SK-N-SH (cell line): Measurements from ENCODE around the gene KRT73. TPM values are rescaled to one million over a fixed set of nuclear protein-coding genes. Genes with fewer than 3 reads are reported as not detected.

Source experiments
- CTCF ChIA-PET: fragments of 300-600, 350-600 bp; formaldehyde crosslinking; extraction: SDS; loops from one replicate; lab custom pipeline; 2021; lab: Yijun Ruan, JAX
- POLR2A ChIA-PET: fragments of 350-600 bp; sonication (Branson Sonifier 250); formaldehyde crosslinking; extraction: SDS; loops from one replicate; lab custom pipeline; 2020; ENCODE audit warnings: antibody characterized with exemption, inconsistent platforms; lab: Yijun Ruan, JAX
- DNase-seq: peaks from one replicate; pipeline ENCODE4 v3.0.0; 2012
- H2AFZ ChIP-seq: fragments of 200-600 bp; sonication (generic); 2 replicates; pipeline ENCODE4 v1.8.1; 2016; ENCODE audit warnings: antibody characterized with exemption, mild to moderate bottlenecking, low read depth
- H3F3A ChIP-seq: fragments of 200-600 bp; sonication (generic); replicated peaks from 2 replicates; pipeline ENCODE3; 2016; ENCODE audit warnings: antibody characterized with exemption, mild to moderate bottlenecking; ENCODE audit not compliant: insufficient read depth
- H3K27ac ChIP-seq, 2 experiments: fragments of 200-500 bp in 1 of 2; fragments of 200-600 bp in 1 of 2; sonication (Bioruptor generic) in 1 of 2; sonication (generic), shearing (Covaris generic) in 1 of 2; 2 replicates each; pipeline versions ENCODE4 v1.5.1 to v1.6.1; 2014 to 2016; ENCODE audit warnings: low read depth in 2 of 2, inconsistent platforms in 1 of 2, low read length in 1 of 2, mild to moderate bottlenecking in 1 of 2, mixed read lengths in 1 of 2
- H3K27me3 ChIP-seq: fragments of 200-600 bp; sonication (generic), shearing (Covaris generic); 2 replicates; pipeline ENCODE4 v1.6.1; 2016; ENCODE audit warnings: mixed run types; ENCODE audit not compliant: insufficient read depth
- H3K36me3 ChIP-seq, 2 experiments: fragments of 200-500 bp in 1 of 2; fragments of 200-600 bp in 1 of 2; sonication (Bioruptor generic) in 1 of 2; sonication (generic) in 1 of 2; replicated peaks in 1 of 2; 2 replicates each; pipeline versions ENCODE3 to v1.5.1; 2014 to 2016; ENCODE audit warnings: low read length in 1 of 2, mild to moderate bottlenecking in 1 of 2; ENCODE audit not compliant: insufficient read depth in 2 of 2, control insufficient read depth in 1 of 2
- H3K4me1 ChIP-seq, 2 experiments: fragments of 200-500 bp in 1 of 2; fragments of 200-600 bp in 1 of 2; sonication (Bioruptor generic) in 1 of 2; sonication (generic), shearing (Covaris generic) in 1 of 2; 2 replicates each; pipeline versions ENCODE4 v1.5.1 to v1.6.1; 2014 to 2016; ENCODE audit warnings: low read depth in 1 of 2, low read length in 1 of 2, mixed run types in 1 of 2; ENCODE audit not compliant: insufficient read depth in 2 of 2, control insufficient read depth in 1 of 2
- H3K4me2 ChIP-seq: fragments of 200-600 bp; sonication (generic), shearing (Covaris generic); 2 replicates; pipeline ENCODE4 v1.6.1; 2017; ENCODE audit warnings: mixed run types
- H3K4me3 ChIP-seq, 2 experiments: fragments of 200-500 bp in 1 of 2; fragments of 200-600 bp in 1 of 2; sonication (Bioruptor generic) in 1 of 2; sonication (generic), shearing (Covaris generic) in 1 of 2; 2 replicates each; pipeline versions ENCODE4 v1.5.1 to v1.8.1; 2014 to 2016; ENCODE audit warnings: low read depth in 2 of 2, inconsistent platforms in 1 of 2, low read length in 1 of 2, mild to moderate bottlenecking in 1 of 2, mixed read lengths in 1 of 2, moderate library complexity in 1 of 2
- H3K79me2 ChIP-seq: fragments of 200-600 bp; sonication (generic); 2 replicates; pipeline ENCODE4 v1.8.1; 2017; ENCODE audit warnings: mild to moderate bottlenecking; ENCODE audit not compliant: insufficient read depth
- H3K9ac ChIP-seq: fragments of 200-600 bp; sonication (generic); 2 replicates; pipeline ENCODE4 v1.6.1; 2017; ENCODE audit warnings: mixed run types
- H3K9me2 ChIP-seq: fragments of 200-600 bp; sonication (generic); 2 replicates; pipeline ENCODE4 v1.6.1; 2017; ENCODE audit warnings: mixed run types
- H3K9me3 ChIP-seq: fragments of 200-600 bp; sonication (generic); 2 replicates; pipeline ENCODE4 v1.6.1; 2017; ENCODE audit warnings: mixed run types, mild to moderate bottlenecking, moderate library complexity
- H4K20me1 ChIP-seq: fragments of 200-600 bp; sonication (generic); 2 replicates; pipeline ENCODE4 v1.6.1; 2017; ENCODE audit warnings: mild to moderate bottlenecking, mixed run types; ENCODE audit not compliant: insufficient read depth
- EP300 ChIP-seq, 2 experiments: IDR thresholded peaks; 2 replicates each; pipeline versions ENCODE4 v1.4.0 to v1.6.1; 2012; ENCODE audit warnings: borderline replicate concordance in 1 of 2, low read depth in 1 of 2, low read length in 1 of 2
- FOXJ3 ChIP-seq: sonication (generic); formaldehyde crosslinking; IDR thresholded peaks from 2 replicates; pipeline ENCODE4 v1.5.1; 2020; ENCODE audit warnings: mild to moderate bottlenecking, missing genetic modification reagents
- GATA2 ChIP-seq: sonication (generic); formaldehyde crosslinking; IDR thresholded peaks from 2 replicates; pipeline ENCODE4 v1.5.0; 2020; ENCODE audit warnings: mild to moderate bottlenecking, missing genetic modification reagents
- JUND ChIP-seq: IDR thresholded peaks from 2 replicates; pipeline ENCODE4 v1.4.0; 2012
- NRF1 ChIP-seq: IDR thresholded peaks from 2 replicates; pipeline ENCODE4 v1.6.1; 2012; ENCODE audit warnings: low read depth, mild to moderate bottlenecking, low read length
- POLR2AphosphoS5 ChIP-seq: IDR thresholded peaks from 2 replicates; pipeline ENCODE4 v1.6.1; 2012; ENCODE audit warnings: low read depth, low read length
- RCOR1 ChIP-seq: fragments of 150-350 bp; IDR thresholded peaks from 2 replicates; pipeline ENCODE4 v1.6.1; 2017; ENCODE audit warnings: antibody characterized with exemption, low read length
- RFX5 ChIP-seq: IDR thresholded peaks from 2 replicates; pipeline ENCODE4 v1.6.1; 2012; ENCODE audit warnings: mild to moderate bottlenecking, improper control_type of control experiment, low read length
- SIN3A ChIP-seq: IDR thresholded peaks from 2 replicates; pipeline ENCODE4 v1.6.1; 2012; ENCODE audit warnings: low read depth, mild to moderate bottlenecking, low read length, moderate library complexity, borderline replicate concordance
- SMC3 ChIP-seq: IDR thresholded peaks from 2 replicates; pipeline ENCODE4 v1.6.1; 2012; ENCODE audit warnings: low read depth, low read length, improper control_type of control experiment
- TEAD4 ChIP-seq: IDR thresholded peaks from 2 replicates; pipeline ENCODE4 v1.4.0; 2012; ENCODE audit warnings: mild to moderate bottlenecking, borderline replicate concordance; ENCODE audit not compliant: insufficient read depth
- WGBS: methylation state at CpG from one replicate; pipeline ENCODE4 v1.1.6; 2017; ENCODE audit warnings: low lambda C conversion rate; 5-methylcytosine and 5-hydroxymethylcytosine counted together
- polyA plus RNA-seq, 3 experiments: library from polyadenylated mRNA; depleted of rRNA; stranded (reverse); fragments of >200 nt; gene quantifications; 2 replicates each; pipeline ENCODE4 v1.2.3, GENCODE V29; 2012
- TF ChIP-seq, protein P1 (sequence below): IDR thresholded peaks from 2 replicates; pipeline ENCODE4 v1.4.0; 2012; ENCODE audit warnings: low read depth, borderline replicate concordance
- TF ChIP-seq, protein P2 (sequence below): IDR thresholded peaks from 2 replicates; pipeline ENCODE4 v1.6.1; 2012; ENCODE audit warnings: mild to moderate bottlenecking, low read depth, low read length, moderate library complexity
- TF ChIP-seq, protein P3 (sequence below): IDR thresholded peaks from 2 replicates; pipeline ENCODE4; 2012
- TF ChIP-seq, protein P4 (sequence below): fragments of 200-600 bp; sonication (generic); IDR thresholded peaks from 2 replicates; pipeline ENCODE4 v1.6.1; 2017; ENCODE audit warnings: antibody characterized with exemption, mild to moderate bottlenecking, moderate library complexity
- TF ChIP-seq, protein P5 (sequence below): fragments of 150-350 bp; IDR thresholded peaks from 2 replicates; pipeline ENCODE4 v1.6.1; 2017; ENCODE audit warnings: antibody characterized with exemption, low read length, low read depth, borderline replicate concordance

KRT73 gene
- polyA plus RNA-seq, 1 of the 3 experiments (the other 2 are of a cell fraction), result not detected

DNA sequence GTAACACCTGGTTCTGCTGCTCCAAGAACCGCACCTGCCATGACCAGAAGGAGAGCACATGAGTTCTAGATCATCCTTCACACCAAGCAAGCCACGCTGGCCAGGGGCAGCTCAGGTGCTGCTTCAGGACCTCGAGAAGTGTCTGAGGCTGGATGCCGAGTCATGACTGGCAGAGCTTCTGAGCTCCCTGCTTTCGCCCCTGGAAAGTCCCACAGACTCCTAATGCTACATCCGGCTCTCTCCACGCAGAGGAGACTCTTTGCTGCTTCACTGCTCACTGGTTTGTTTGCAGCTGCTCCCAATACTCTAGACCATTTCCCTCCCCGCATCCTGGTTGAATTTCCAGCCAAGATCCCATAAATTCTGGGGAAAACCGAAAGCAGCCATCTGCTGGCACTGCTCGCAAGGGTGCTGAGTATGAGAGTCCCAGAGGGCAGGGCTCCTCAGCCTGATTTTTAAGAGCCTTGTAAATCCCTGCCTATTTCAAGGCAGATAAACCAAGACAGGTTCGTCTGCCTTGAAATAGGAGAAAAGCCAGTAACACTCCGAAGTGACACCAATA lies 32.2 kb upstream of the KRT73 start:
- 29% methylated on average over 10 of the region's 12 CpGs for WGBS

DNA sequence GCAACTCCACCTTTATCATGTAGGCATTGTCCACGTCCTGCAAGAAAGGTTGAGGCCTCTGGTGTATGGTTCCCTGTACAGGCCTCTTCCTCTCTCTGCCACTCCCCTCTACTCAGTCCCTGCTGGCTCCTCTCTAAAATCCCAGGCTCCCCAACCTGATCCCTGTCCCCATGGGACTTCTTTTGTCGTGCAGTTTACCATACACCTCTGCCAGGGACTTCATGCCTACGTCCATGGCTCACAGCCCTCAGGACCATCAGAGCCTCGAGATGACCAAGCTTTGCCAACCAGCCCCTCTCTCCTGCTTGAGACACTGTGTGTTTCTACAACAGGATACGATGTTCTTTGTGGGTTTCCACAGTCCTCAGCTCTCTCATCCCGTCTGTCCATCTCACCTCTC lies 30.7 kb upstream of the KRT73 start:
- ChIA-PET POLR2A (no interaction called here), CTCF (no interaction called here)
- Histone ChIP-seq H3K9ac (no peak overlapping the region), H4K20me1 (no peaks in the 10 kb centered on the region), H3F3A (no peaks in the 10 kb centered on the region), H3K4me1 (no peaks in the 10 kb centered on the region), H3K79me2 (no peaks in the 10 kb centered on the region), H3K9me3 (no peaks in the 10 kb centered on the region), H3K27me3 (peaks cover 48% of the 10 kb centered on the region), H3K36me3 (no peaks in the 10 kb centered on the region), H3K4me2 (no peak overlapping the region), H2AFZ (no peak overlapping the region), H3K9me2 (no peaks in the 10 kb centered on the region), H3K4me3 (no peak overlapping the region), H3K27ac (no peak overlapping the region)
- no peak for DNase-seq
- 5% methylated on average over 6 of the region's 6 CpGs for WGBS
- TF ChIP-seq FOXJ3, result no peak
- no peak for TF ChIP-seq SMC3
- TF ChIP-seq, protein P1, sequence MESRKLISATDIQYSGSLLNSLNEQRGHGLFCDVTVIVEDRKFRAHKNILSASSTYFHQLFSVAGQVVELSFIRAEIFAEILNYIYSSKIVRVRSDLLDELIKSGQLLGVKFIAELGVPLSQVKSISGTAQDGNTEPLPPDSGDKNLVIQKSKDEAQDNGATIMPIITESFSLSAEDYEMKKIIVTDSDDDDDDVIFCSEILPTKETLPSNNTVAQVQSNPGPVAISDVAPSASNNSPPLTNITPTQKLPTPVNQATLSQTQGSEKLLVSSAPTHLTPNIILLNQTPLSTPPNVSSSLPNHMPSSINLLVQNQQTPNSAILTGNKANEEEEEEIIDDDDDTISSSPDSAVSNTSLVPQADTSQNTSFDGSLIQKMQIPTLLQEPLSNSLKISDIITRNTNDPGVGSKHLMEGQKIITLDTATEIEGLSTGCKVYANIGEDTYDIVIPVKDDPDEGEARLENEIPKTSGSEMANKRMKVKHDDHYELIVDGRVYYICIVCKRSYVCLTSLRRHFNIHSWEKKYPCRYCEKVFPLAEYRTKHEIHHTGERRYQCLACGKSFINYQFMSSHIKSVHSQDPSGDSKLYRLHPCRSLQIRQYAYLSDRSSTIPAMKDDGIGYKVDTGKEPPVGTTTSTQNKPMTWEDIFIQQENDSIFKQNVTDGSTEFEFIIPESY, result no peak
- no peak for TF ChIP-seq RFX5
- TF ChIP-seq EP300 (IDR thresholded peaks at IDR 0.05; ENCODE audit: borderline replicate concordance in 1 of 2, low read depth in 1 of 2, low read length in 1 of 2), result no peak
- no peak for TF ChIP-seq POLR2AphosphoS5
- TF ChIP-seq SIN3A, result no peak
- no peak for TF ChIP-seq JUND
- TF ChIP-seq, protein P2, sequence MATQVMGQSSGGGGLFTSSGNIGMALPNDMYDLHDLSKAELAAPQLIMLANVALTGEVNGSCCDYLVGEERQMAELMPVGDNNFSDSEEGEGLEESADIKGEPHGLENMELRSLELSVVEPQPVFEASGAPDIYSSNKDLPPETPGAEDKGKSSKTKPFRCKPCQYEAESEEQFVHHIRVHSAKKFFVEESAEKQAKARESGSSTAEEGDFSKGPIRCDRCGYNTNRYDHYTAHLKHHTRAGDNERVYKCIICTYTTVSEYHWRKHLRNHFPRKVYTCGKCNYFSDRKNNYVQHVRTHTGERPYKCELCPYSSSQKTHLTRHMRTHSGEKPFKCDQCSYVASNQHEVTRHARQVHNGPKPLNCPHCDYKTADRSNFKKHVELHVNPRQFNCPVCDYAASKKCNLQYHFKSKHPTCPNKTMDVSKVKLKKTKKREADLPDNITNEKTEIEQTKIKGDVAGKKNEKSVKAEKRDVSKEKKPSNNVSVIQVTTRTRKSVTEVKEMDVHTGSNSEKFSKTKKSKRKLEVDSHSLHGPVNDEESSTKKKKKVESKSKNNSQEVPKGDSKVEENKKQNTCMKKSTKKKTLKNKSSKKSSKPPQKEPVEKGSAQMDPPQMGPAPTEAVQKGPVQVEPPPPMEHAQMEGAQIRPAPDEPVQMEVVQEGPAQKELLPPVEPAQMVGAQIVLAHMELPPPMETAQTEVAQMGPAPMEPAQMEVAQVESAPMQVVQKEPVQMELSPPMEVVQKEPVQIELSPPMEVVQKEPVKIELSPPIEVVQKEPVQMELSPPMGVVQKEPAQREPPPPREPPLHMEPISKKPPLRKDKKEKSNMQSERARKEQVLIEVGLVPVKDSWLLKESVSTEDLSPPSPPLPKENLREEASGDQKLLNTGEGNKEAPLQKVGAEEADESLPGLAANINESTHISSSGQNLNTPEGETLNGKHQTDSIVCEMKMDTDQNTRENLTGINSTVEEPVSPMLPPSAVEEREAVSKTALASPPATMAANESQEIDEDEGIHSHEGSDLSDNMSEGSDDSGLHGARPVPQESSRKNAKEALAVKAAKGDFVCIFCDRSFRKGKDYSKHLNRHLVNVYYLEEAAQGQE, result no peak
- no peak for TF ChIP-seq NRF1
- TF ChIP-seq, protein P3, sequence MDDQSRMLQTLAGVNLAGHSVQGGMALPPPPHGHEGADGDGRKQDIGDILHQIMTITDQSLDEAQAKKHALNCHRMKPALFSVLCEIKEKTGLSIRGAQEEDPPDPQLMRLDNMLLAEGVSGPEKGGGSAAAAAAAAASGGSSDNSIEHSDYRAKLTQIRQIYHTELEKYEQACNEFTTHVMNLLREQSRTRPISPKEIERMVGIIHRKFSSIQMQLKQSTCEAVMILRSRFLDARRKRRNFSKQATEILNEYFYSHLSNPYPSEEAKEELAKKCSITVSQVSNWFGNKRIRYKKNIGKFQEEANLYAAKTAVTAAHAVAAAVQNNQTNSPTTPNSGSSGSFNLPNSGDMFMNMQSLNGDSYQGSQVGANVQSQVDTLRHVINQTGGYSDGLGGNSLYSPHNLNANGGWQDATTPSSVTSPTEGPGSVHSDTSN, result no peak

More for the DNA sequence above, 32.2 kb upstream of the KRT73 start:
- Histone ChIP-seq H3F3A (no peaks in the 10 kb centered on the region), H3K4me2 (no peak overlapping the region), H3K4me1 (no peaks in the 10 kb centered on the region), H3K9me3 (no peaks in the 10 kb centered on the region), H2AFZ (no peak overlapping the region), H3K79me2 (no peaks in the 10 kb centered on the region), H3K27ac (no peak overlapping the region), H3K36me3 (no peaks in the 10 kb centered on the region), H3K9me2 (no peaks in the 10 kb centered on the region), H3K9ac (no peak overlapping the region), H4K20me1 (no peaks in the 10 kb centered on the region), H3K27me3 (peaks cover 33% of the 10 kb centered on the region), H3K4me3 (no peak overlapping the region)
- TF ChIP-seq GATA2 (CRISPR knock-in tag) (no peak), TEAD4 (no peak), JUND (no peak), NRF1 (no peak), RCOR1 (no peak)
- TF ChIP-seq, protein P4, sequence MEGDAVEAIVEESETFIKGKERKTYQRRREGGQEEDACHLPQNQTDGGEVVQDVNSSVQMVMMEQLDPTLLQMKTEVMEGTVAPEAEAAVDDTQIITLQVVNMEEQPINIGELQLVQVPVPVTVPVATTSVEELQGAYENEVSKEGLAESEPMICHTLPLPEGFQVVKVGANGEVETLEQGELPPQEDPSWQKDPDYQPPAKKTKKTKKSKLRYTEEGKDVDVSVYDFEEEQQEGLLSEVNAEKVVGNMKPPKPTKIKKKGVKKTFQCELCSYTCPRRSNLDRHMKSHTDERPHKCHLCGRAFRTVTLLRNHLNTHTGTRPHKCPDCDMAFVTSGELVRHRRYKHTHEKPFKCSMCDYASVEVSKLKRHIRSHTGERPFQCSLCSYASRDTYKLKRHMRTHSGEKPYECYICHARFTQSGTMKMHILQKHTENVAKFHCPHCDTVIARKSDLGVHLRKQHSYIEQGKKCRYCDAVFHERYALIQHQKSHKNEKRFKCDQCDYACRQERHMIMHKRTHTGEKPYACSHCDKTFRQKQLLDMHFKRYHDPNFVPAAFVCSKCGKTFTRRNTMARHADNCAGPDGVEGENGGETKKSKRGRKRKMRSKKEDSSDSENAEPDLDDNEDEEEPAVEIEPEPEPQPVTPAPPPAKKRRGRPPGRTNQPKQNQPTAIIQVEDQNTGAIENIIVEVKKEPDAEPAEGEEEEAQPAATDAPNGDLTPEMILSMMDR, result no peak
- TF ChIP-seq, protein P5, sequence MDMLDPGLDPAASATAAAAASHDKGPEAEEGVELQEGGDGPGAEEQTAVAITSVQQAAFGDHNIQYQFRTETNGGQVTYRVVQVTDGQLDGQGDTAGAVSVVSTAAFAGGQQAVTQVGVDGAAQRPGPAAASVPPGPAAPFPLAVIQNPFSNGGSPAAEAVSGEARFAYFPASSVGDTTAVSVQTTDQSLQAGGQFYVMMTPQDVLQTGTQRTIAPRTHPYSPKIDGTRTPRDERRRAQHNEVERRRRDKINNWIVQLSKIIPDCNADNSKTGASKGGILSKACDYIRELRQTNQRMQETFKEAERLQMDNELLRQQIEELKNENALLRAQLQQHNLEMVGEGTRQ, result no peak
- ChIA-PET POLR2A (no interaction called here), CTCF (no interaction called here)
- no peak for DNase-seq
